Natural killer cell (primary cell): ENCODE results near the gene BICD1. TPM values are rescaled to one million over a fixed set of nuclear protein-coding genes. Genes with fewer than 3 reads are reported as not detected.

ENCODE experiments used
- ATAC-seq, 3 donors: fragments of 150-1000 bp in 2 of 3; fragments of 200-7000 bp in 1 of 3; cut with Tn5 transposase; 1 replicate in 1 of 3; 2 replicates in 2 of 3; pipeline ENCODE4 v1.10.0; 2021; ENCODE audit warnings: mild to moderate bottlenecking in 2 of 3, moderate library complexity in 2 of 3
- DNase-seq, 2 donors: peaks; one replicate each; pipeline versions ENCODE4 v3.0.0 to v3.0.0-alpha.2; 2013 to 2021; ENCODE audit warnings: mixed read lengths in 1 of 2
- H3K27ac ChIP-seq: one replicate; pipeline ENCODE4 v1.5.1; 2013; ENCODE audit warnings: mild to moderate bottlenecking, low read length
- H3K27me3 ChIP-seq: one replicate; pipeline ENCODE4 v1.6.1; 2013; ENCODE audit warnings: low read length; ENCODE audit not compliant: control insufficient read depth, insufficient read depth
- H3K36me3 ChIP-seq: one replicate; pipeline ENCODE4 v1.6.1; 2013; ENCODE audit warnings: low read length; ENCODE audit not compliant: control insufficient read depth, insufficient read depth
- H3K4me1 ChIP-seq: one replicate; pipeline ENCODE4 v1.6.1; 2013; ENCODE audit warnings: low read length; ENCODE audit not compliant: control insufficient read depth, insufficient read depth
- H3K4me3 ChIP-seq: one replicate; pipeline ENCODE4 v1.5.1; 2013; ENCODE audit warnings: low read length
- H3K9me3 ChIP-seq: one replicate; pipeline ENCODE4 v1.6.1; 2013; ENCODE audit warnings: low read length; ENCODE audit not compliant: control insufficient read depth, insufficient read depth
- H3K27ac Mint-ChIP-seq, 2 donors: one replicate each; pipeline ENCODE4 v1.8.0; 2022; ENCODE audit warnings: mild to moderate bottlenecking in 2 of 2, mixed read lengths in 2 of 2, moderate library complexity in 1 of 2
- H3K27me3 Mint-ChIP-seq, 2 donors: one replicate each; pipeline ENCODE4 v1.8.0; 2022; ENCODE audit warnings: low read depth in 2 of 2, mixed read lengths in 2 of 2
- H3K36me3 Mint-ChIP-seq: one replicate; pipeline ENCODE4 v1.8.0; 2022; ENCODE audit warnings: mixed read lengths
- H3K4me1 Mint-ChIP-seq, 2 donors: one replicate each; pipeline ENCODE4 v1.8.0; 2022; ENCODE audit warnings: mixed read lengths in 2 of 2
- H3K4me3 Mint-ChIP-seq: one replicate; pipeline ENCODE4 v1.8.0; 2022; ENCODE audit warnings: mild to moderate bottlenecking, moderate library complexity, mixed read lengths
- H3K9me3 Mint-ChIP-seq, 2 donors: one replicate each; pipeline ENCODE4 v1.8.0; 2022; ENCODE audit warnings: mixed read lengths in 2 of 2
- CTCF ChIP-seq: fragments of 200-600 bp; IDR thresholded peaks from one replicate; pipeline ENCODE4 v1.8.0; 2022; ENCODE audit warnings: antibody characterized with exemption
- WGBS: methylation state at CpG from one replicate; pipeline ENCODE4 v1.1.7; 2013; ENCODE audit warnings: missing lambda C conversion rate; ENCODE audit not compliant: insufficient coverage; 5-methylcytosine and 5-hydroxymethylcytosine counted together
- intact Hi-C: fragments of 100-400 bp; cut with micrococcal nuclease; formaldehyde crosslinking; loops from one replicate; pipeline ENCODE4 v1.14.2; 2022
- total RNA-seq, 4 donors: library from RNA; stranded (reverse); fragments of 120-200 nt in 1 of 4; gene quantifications; one replicate each; pipeline versions ENCODE4 v1.2.3 to v1.2.4, GENCODE V29; 2013 to 2022

BICD1 gene
- total RNA-seq, 3 donors from 2014 or later (not counting 1 experiment from before 2014, with no cell fraction given) = 10.0 to 16.0 (median 15.5) TPM

DNA sequence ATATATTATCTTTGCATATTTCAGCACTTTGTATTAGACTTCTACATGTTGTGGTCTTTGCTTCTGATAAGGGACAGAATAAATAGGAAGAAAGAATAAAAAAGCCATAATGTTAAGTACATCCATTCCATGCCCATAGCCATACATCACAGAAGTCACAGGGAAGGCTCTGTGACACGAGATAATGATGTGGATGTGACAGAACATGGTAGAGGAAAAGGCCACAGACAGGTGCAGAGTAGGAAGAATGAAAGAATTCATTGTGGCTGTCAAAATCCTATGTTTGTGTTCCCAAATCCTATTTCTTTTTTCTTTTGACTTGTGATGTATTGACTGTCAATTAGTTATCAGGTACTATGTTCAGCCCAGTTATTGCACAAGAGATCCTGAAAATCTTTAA lies 38.4 kb downstream of the BICD1 start:
- H3K27ac Mint-ChIP-seq = no peak overlapping the region
- no peaks in the 10 kb centered on the region for H3K4me1 ChIP-seq
- no peak for TF ChIP-seq CTCF
- no peaks in the 10 kb centered on the region for H3K27me3 ChIP-seq
- WGBS = 86% methylated on average over 1 of the region's 1 CpG
- no peak overlapping the region for H3K27ac ChIP-seq
- H3K36me3 Mint-ChIP-seq = no peaks in the 10 kb centered on the region
- H3K9me3 ChIP-seq = no peaks in the 10 kb centered on the region
- no peak overlapping the region for H3K4me3 ChIP-seq
- H3K27me3 Mint-ChIP-seq = peaks cover 0 to 3% of the 10 kb centered on the region in 2 donors
- ATAC-seq = no peak
- no peak overlapping the region for H3K4me3 Mint-ChIP-seq
- no peak for DNase-seq
- H3K4me1 Mint-ChIP-seq = no peaks in the 10 kb centered on the region
- intact Hi-C loops = no loop called here
- no peaks in the 10 kb centered on the region for H3K36me3 ChIP-seq
- no peaks in the 10 kb centered on the region for H3K9me3 Mint-ChIP-seq

DNA sequence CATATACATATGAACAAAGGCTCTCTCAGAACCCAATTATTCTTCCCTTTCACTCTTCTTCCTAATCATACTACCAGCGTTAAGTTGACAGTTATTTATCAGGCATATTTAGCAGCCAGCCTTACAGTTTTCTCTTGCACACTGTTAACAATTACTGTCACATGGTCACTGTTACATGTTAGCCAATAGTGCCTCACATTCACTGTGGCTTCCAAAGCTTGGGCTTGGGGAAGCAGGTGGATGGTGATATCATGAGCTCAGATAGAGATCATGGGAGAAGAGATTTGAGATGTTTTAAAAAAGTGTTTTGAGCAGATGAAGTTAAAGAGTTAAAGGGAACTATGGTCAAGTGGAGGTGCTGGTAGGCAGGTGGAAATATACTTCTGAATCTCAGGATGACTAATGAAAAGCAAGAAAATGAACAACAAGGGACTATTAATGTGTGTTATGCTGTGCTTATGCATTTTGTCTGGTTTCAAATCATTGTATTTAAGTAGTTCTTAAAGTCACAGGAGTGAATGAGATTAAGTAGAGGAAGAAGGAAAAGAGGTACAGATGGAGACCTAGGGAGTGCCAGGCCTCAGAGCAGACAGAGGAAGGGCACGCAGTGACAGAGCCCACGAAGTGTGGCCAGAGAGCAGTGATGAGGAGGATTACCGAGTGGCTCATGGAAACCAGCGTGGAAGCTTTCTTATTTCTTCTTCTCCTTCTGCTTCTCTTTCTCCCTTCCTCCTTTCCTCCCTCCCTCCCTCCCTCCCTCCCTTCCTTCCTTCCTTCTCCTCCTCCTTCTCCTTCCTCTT lies 39.6 kb downstream of the BICD1 start:
- Mint-ChIP-seq H3K27me3 (peaks cover 0 to 3% of the 10 kb centered on the region in 2 donors), H3K27ac (no peak overlapping the region), H3K4me3 (no peak overlapping the region), H3K9me3 (no peaks in the 10 kb centered on the region), H3K36me3 (no peaks in the 10 kb centered on the region), H3K4me1 (no peaks in the 10 kb centered on the region)
- no peak overlapping the region for H3K27ac ChIP-seq
- H3K36me3 ChIP-seq = no peaks in the 10 kb centered on the region
- ATAC-seq (no peak), DNase-seq (no peak)
- no peak for TF ChIP-seq CTCF
- H3K4me1 ChIP-seq = no peaks in the 10 kb centered on the region
- WGBS = 62% methylated on average over 5 of the region's 5 CpGs
- no peaks in the 10 kb centered on the region for H3K9me3 ChIP-seq
- no peak overlapping the region for H3K4me3 ChIP-seq
- intact Hi-C loops = no loop called here
- H3K27me3 ChIP-seq = no peaks in the 10 kb centered on the region

DNA sequence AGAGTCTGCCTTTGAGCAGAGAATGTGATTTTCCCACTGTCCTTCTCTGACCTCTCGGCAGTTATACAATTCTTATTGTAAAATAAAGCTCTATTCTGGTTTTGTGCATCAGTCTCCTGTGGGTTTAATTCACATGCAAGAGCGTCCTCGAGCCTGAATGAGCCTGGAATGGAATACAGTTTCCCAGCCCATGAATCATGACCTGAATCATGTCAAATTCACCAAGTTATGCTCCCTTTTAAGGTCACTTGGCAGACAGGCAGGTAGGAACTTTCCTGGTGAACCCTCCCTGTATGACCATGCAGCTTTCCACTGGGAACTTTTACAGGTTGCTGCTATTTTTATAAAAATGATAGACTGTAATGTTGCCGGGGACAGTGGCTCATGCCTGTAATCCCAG lies 41.7 kb downstream of the BICD1 start:
- Mint-ChIP-seq H3K9me3 (no peaks in the 10 kb centered on the region), H3K4me3 (no peak overlapping the region), H3K27ac (no peak overlapping the region), H3K4me1 (no peaks in the 10 kb centered on the region), H3K27me3 (no peaks in the 10 kb centered on the region), H3K36me3 (no peaks in the 10 kb centered on the region)
- Histone ChIP-seq H3K36me3 (no peaks in the 10 kb centered on the region), H3K4me1 (no peaks in the 10 kb centered on the region), H3K27me3 (no peaks in the 10 kb centered on the region), H3K27ac (no peak overlapping the region), H3K9me3 (no peaks in the 10 kb centered on the region), H3K4me3 (no peak overlapping the region)
- ATAC-seq (no peak), DNase-seq (no peak)
- intact Hi-C loops = no loop called here
- TF ChIP-seq CTCF = no peak
- 96% methylated on average over 3 of the region's 4 CpGs for WGBS

DNA sequence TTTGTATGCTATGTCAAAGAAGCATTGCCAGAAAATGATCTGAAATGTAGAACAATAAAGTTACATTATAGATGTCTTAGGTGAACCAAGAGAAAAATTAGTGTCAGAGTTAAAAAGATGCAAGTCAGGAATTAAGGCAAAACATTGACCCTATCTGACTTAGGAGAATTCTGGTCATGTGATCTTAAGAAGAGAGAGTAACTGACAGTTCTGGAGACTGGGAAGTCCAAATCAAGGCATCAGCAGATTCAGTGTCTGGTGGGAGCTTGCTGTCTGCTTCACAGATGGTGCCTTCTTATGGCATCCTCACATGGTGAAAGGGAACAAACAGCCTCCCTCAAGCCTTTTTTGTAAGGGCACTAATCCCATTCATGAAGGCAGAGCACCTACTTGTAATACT lies 42.8 kb downstream of the BICD1 start:
- no peaks in the 10 kb centered on the region for H3K36me3 Mint-ChIP-seq

More for the DNA sequence above, 42.8 kb downstream of the BICD1 start:
- no peaks in the 10 kb centered on the region for H3K27me3 Mint-ChIP-seq
- H3K4me3 ChIP-seq = no peak overlapping the region
- DNase-seq (no peak), ATAC-seq (no peak)
- H3K27me3 ChIP-seq = no peaks in the 10 kb centered on the region
- no peaks in the 10 kb centered on the region for H3K9me3 ChIP-seq
- TF ChIP-seq CTCF = no peak
- intact Hi-C loops = no loop called here
- no peaks in the 10 kb centered on the region for H3K9me3 Mint-ChIP-seq
- H3K27ac Mint-ChIP-seq = no peak overlapping the region
- no peaks in the 10 kb centered on the region for H3K4me1 ChIP-seq
- H3K27ac ChIP-seq = no peak overlapping the region
- no peak overlapping the region for H3K4me3 Mint-ChIP-seq
- no peaks in the 10 kb centered on the region for H3K4me1 Mint-ChIP-seq
- no peaks in the 10 kb centered on the region for H3K36me3 ChIP-seq
